HG03439 (cell line): ENCODE results near the gene TTC21B.

Source experiments
- ATAC-seq: cut with Tn5 transposase; IDR thresholded peaks from one replicate; pipeline ENCODE4 v1.9.1; 2021; ENCODE audit warnings: mild to moderate bottlenecking, moderate library complexity; ENCODE audit not compliant: unreplicated experiment

Gene TTC21B

DNA sequence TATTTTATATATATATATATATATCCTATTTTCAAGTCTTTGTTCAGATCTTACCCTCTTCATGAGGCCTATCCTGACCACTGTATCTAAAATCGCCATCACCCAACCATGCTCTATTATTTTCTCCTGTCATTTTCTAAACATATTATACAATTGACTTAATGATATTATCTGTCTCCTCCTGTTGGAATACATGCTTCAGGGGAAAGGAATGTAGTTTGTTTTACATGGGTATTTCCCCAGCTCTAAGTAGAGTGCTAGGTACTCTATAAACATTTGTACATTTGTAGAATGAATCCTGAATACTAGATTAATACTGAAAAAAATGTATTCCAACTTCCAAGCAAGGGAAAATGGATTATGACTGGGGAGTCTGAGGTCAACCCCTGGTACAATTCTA, 26.2 kb downstream of the TTC21B start:
- no peak for ATAC-seq

DNA sequence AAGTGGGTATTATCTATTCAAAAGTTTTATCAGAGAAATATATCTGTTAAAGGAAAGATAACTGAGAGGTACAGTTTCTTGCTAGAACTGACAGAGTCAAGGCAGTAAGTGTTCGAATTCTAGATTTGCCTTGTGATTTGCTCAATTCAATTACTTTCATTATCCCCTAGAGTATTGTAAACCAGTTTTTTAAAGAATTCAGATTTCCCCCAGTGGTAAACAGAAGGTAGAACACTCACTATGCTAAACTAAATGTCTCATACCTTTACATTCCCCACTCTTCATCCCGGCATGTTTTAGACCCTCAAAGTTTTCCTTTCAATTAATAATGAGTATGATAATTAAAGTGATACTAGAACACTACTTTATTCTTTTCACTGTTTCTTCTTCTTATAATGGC, 28.6 kb downstream of the TTC21B start:
- ATAC-seq: no peak

DNA sequence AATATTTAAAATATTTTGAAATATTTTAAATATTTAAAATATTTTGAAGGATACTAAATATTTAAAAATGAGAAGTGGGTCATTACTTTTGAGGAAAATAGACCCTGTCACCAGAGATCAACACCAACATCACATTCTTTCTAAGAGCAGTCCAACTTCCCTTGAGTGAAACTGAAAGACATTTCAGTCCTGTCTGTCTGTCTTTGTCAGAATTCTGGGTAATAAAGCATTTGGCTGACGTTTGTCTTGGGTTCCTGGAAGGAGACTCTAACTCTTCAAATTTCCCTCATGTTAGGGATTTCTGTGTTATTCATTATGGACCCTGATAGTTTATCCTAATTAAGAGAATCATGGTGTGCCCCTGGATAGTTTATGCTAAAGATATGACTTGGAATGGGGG, 32.8 kb downstream of the TTC21B start:
- no peak for ATAC-seq

GRCh38 chr2:165913636-165914035, 39.9 kb downstream of the TTC21B start:
- ATAC-seq: no peak

- ATAC-seq: no peak
Measured at GRCh38 chr2:165911981-165912380, 41.6 kb downstream of the TTC21B start.

DNA sequence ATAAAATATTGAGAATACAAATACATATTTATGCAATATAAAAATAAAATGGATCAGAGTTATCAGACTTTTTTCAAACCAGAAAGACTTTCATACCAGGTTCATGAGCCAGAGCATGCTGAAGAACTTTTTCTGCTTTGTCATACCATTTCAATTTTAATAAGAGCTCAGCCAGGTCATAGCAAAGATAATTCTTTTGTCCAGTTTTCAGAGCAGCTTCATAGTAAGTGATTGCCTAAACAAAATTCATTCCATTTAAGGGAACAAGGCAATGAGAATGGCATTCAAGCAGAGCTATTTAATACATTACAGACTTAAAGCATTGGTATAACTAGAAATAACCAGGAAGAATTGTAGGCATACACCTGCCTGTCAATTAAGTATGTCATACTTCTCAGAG, 42.3 kb downstream of the TTC21B start:
- no peak for ATAC-seq

- no peak for ATAC-seq
Measured at GRCh38 chr2:165909466-165909865, 44.1 kb downstream of the TTC21B start.

- ATAC-seq: no peak
Measured at GRCh38 chr2:165905854-165906253, 47.7 kb downstream of the TTC21B start.

DNA sequence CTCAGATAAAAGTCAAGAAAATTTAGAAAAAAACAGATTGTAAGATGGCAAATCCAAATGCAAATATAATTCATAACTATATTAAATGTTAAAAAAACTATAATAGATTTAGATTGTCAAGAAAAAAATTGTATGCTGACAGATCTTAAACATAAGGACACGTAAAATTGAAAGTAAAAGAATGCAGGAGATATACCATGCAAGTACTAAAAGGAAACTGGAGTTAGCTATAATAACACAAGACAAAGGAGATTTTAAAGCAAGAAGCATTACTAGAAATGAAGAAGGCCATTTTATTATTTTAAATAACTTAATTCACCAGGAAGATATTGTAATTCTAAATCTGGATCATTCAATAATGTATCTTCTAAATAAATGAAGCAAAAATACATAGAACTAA, 48.3 kb downstream of the TTC21B start:
- no peak for ATAC-seq

- no peak for ATAC-seq
Measured at GRCh38 chr2:165904432-165904831, 49.1 kb downstream of the TTC21B start.

DNA sequence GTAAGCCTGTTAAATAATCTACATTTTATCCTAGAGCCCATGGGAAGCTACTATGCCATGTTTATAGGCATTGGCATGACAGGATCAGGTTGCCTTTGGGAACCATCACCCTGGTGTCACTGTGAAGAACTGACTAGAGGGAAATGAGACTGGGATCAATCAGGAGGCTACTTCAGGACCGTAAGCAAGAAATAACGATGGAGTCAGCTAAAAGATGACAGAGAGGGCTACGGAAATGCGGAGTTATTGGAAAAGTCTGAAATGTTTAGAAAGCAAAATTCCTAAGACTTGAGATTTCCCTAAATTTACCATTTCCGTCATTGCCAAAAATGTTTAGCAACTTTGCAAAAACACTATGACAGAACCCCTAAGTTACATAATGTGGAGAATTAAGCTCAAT, 50.2 kb downstream of the TTC21B start:
- no peak for ATAC-seq

GRCh38 chr2:165902934-165903333, 50.6 kb downstream of the TTC21B start:
- ATAC-seq: no peak

- no peak for ATAC-seq
Measured at GRCh38 chr2:165901620-165902298, 51.8 kb downstream of the TTC21B start.

DNA sequence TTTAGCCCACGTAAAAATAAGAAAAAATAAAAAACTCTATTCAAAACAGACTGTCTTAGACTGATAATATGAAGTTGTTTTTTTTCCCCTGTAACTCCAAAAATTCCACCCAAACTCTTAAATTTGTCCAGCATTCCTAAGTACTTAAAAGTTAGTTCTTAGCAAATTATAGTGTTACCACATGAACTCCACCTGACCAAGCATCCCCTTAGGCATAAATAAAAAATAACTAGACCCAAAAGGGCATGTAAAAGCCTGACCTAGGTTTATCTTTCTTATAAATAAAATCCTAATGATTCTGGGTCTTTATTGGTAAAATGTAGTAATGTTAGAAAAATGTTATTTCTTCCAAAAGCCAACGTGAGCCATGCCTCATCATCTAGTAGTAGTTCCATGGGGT, 54.3 kb downstream of the TTC21B start:
- no peak for ATAC-seq

DNA sequence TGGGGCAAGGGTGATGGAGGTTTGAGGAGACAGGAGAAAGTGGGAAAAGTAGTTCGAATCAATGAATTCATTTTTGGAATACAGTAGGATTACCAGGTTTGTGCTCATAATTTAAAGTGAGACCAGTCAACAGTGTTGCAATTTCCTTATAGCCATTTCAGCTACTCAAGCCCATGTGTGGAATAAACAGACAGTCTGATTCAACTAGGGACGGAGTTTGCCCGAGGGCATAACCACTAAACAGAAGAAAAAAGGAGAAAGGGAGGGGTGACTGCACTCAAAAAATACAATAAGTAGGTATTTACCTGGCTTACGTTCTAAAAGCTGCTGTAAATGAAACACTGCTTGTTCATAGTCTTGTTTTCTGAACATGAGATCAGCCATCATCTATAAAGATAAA, 55.2 kb downstream of the TTC21B start:
- no peak for ATAC-seq

GRCh38 chr2:165897726-165898125, 55.9 kb downstream of the TTC21B start:
- ATAC-seq: no peak

GRCh38 chr2:165897074-165897473, 56.5 kb downstream of the TTC21B start:
- ATAC-seq: no peak

GRCh38 chr2:165895974-165896373, 57.6 kb downstream of the TTC21B start:
- ATAC-seq: peak; percentile 75

GRCh38 chr2:165893556-165893955, 60.0 kb downstream of the TTC21B start:
- no peak for ATAC-seq

- ATAC-seq: no peak
Measured at GRCh38 chr2:165892526-165892925, 61.0 kb downstream of the TTC21B start.

- no peak for ATAC-seq
Measured at GRCh38 chr2:165891943-165892342, 61.6 kb downstream of the TTC21B start.

DNA sequence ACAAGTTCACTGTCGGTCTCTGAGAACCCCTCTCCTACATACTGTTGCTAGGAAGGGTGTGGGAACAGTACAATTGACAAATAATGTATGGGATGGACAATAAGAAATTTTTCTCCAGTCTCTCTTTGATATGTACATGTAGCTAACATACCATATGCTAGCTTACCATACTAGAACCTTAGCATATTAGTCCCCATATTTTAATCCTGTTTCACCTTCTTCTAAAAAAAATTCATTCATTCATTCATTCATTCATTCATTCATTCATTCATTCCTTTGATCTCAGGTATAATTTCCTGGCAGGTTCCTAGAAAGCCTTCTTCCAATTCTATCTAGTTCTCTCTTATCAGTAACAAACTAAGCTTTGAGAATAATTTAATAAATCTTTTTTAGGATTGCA, 62.2 kb downstream of the TTC21B start:
- ATAC-seq: no peak

- ATAC-seq: no peak
Measured at GRCh38 chr2:165889798-165890197, 63.8 kb downstream of the TTC21B start.
